HG03060 (cell line): ENCODE data around the gene MAPKBP1.
"Not testable (repeated sequence)": the region's sequence is repeated elsewhere in the genome, so short reads cannot be mapped to it uniquely, and the experiment has no call there.

Source experiments
- ATAC-seq: cut with Tn5 transposase; IDR thresholded peaks from one replicate; pipeline ENCODE4 v1.9.1; 2021; ENCODE audit warnings: low read depth, moderate number of reproducible peaks; ENCODE audit not compliant: unreplicated experiment

The MAPKBP1 gene, protein sequence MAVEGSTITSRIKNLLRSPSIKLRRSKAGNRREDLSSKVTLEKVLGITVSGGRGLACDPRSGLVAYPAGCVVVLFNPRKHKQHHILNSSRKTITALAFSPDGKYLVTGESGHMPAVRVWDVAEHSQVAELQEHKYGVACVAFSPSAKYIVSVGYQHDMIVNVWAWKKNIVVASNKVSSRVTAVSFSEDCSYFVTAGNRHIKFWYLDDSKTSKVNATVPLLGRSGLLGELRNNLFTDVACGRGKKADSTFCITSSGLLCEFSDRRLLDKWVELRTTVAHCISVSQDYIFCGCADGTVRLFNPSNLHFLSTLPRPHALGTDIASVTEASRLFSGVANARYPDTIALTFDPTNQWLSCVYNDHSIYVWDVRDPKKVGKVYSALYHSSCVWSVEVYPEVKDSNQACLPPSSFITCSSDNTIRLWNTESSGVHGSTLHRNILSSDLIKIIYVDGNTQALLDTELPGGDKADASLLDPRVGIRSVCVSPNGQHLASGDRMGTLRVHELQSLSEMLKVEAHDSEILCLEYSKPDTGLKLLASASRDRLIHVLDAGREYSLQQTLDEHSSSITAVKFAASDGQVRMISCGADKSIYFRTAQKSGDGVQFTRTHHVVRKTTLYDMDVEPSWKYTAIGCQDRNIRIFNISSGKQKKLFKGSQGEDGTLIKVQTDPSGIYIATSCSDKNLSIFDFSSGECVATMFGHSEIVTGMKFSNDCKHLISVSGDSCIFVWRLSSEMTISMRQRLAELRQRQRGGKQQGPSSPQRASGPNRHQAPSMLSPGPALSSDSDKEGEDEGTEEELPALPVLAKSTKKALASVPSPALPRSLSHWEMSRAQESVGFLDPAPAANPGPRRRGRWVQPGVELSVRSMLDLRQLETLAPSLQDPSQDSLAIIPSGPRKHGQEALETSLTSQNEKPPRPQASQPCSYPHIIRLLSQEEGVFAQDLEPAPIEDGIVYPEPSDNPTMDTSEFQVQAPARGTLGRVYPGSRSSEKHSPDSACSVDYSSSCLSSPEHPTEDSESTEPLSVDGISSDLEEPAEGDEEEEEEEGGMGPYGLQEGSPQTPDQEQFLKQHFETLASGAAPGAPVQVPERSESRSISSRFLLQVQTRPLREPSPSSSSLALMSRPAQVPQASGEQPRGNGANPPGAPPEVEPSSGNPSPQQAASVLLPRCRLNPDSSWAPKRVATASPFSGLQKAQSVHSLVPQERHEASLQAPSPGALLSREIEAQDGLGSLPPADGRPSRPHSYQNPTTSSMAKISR (N-terminal part only)

GRCh38 chr15:41774062-41774881 lies at the start of gene MAPKBP1:
Gene MAPKBP1, plus strand, starts transcription at chr15:41774484. Its CDS starts 792 bp downstream, at chr15:41775276.
- ATAC-seq = peak; percentile 60

- no peak for ATAC-seq
Measured at GRCh38 chr15:41727143-41727542, 47.1 kb upstream of the MAPKBP1 start.

DNA sequence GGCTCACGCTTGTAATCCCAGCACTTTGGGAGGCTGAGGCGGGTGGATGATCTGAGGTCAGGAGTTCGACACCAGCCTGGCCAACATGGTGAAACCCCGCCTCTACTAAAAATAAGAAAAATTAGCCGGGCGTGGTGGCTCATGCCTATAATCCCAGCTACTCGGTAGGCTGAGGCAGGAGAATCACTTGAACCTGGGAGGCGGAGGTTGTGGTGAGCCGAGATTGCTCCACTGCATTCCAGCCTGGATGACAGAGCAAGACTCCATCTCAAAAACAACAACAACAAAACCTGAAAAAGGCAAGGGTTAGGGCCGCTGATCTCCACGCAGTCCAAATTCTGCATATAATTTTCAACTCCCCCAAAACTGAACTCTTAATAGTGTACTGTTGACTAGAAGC lies 46.2 kb upstream of the MAPKBP1 start:
- ATAC-seq = not testable (repeated sequence)

DNA sequence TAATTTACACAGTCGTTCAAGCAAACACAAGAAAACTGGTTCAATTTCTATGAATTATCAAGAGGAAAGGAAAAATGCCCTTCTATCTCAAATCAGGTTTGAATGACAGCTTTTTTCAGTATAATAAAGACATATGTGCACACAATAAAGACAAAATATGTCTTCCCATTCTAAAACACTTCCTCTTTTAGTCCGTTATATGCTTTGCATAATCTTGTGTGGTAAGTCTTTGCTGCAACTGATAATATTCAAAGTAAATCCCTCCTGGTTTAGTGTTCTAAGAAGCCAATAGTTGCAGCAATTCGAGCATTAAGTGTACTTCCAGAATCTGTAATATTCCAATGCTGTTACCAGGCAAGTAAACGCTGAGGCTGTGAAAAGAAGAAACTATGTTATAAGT lies 43.7 kb upstream of the MAPKBP1 start:
- no peak for ATAC-seq

DNA sequence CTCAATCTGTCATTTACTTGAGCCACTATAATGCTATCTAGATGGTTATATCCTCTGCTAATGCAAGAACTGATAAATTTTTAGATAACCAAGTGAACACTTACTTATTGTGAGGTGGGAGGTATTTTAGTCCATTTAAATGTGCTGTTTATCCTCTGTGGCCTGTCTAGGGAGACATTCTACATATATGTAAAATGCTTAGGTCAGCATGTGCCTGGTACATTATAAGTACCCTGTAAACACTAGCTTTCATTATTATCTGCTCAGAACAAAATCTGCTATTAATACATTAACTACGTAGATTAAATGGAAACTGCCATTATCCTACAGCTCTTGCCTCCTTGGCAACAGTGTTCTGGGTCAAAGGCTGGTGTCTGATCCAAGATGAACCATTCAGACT lies 41.8 kb upstream of the MAPKBP1 start:
- no peak for ATAC-seq

- ATAC-seq = no peak
Measured at GRCh38 chr15:41734079-41734478, 40.2 kb upstream of the MAPKBP1 start.

GRCh38 chr15:41735046-41735445 lies 39.2 kb upstream of the MAPKBP1 start:
- ATAC-seq = no peak

- not testable (repeated sequence) for ATAC-seq
Measured at GRCh38 chr15:41735492-41735891, 38.8 kb upstream of the MAPKBP1 start.

DNA sequence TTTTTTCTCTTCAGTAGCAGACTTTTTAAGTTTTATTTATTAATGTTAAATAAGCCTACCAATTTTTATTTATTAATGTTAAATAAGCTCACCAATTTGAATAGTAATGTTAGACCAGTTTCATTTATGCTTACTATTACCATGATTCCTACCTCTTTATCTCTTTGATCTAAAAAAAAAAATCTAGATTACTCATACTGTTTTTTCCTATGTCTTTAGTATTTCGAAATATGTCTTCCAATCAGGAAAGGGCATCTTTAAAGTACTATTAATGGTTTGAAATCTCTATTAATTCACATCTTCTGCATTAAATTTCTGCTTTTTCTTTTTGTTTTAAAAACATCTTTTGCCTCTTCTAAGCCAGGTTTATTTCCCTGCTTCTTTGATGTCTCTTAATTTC lies 27.5 kb upstream of the MAPKBP1 start:
- ATAC-seq = no peak

DNA sequence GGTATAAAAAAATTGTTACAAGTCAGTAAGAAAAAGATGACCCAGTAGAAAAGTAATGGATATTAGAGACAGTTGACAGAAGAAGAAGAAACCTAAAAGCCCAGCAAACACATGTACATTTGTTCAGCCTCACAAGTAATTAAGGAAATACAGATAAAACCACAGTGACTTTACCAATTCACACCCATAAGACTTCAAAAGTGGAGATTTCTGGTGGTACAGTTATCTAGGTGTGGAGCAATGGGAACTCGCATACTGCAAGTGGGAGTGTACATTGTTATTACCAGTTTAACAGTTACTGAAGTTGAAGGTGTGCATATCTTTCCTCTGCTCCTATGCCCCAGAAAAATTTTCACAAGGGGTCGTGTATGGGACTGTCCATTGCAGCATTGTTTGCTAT lies 18.1 kb upstream of the MAPKBP1 start:
- ATAC-seq = no peak

DNA sequence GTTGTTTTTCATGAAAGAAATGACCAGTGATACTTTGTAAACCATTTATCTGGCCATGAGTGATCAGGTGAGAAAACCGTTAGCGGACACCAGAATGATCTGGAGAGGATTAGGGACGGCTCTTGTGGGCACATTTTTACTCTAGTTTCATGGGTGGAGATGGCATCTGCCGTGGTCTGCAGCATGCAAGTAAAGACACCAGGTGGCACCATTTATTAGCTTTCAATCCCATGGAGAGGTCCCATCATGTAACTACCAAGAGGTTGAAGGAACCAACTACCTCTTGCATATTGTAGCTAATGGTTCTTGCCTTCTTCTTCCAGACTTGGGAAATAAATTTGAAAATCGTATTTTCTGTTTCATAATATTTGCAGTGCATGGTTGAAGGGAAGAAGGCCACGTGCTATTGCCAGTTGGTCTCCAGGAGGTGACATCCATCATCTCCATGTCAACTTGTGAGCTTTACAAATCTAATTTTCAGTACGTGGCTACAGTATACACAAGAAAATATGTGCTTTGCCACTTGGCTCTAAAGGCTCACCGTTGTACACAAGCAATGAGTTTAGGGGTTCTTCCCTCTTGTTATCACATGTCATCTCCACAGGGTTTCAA lies 1.5 kb upstream of the MAPKBP1 start:
- no peak for ATAC-seq

DNA sequence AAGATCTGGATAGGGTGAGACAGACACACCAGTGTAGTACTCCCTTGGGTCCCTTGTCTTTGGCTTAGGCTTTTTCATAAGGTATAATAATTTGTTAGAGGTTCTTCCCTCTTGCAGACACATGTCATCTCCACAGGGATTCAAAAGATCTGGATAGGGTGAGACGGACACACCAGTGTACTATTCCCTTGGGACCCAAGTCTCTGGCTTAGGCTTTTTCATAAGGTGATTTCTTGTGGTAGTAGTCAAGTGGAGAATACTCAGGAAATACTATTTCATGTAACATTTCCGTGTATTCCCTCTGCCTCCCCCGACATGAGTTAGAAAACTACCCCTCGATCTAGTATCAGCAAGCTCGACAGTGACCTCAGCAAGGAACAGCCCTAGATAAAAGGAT lies 954 bp upstream of the MAPKBP1 start:
- no peak for ATAC-seq

GRCh38 chr15:41773729-41774061 lies 589 bp upstream of the MAPKBP1 start:
- ATAC-seq = no peak

DNA sequence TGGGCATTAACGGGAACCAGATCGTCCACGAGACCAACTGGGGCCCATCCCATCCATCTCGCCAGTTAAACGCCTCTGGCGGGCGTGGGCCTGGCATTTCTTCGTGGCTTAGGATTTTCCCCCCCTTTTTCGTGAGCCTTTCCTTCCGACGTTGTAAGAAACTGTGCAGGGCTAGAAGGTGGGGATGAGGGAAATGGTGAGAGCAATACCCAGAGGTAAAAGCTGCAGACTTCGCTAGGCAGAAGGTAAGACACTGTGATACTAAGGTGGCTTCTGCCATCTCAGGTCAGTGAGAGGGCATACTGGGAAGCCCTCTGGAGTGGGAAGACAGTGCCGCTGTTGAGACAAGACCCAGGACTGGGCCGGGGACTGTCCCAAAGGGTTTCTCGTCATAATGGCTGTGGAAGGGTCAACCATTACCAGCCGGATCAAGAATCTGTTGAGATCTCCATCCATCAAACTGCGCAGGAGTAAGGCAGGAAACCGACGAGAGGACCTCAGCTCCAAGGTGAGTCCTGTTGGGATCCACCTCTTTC lies 666 bp downstream of the MAPKBP1 start:
- ATAC-seq = no peak

DNA sequence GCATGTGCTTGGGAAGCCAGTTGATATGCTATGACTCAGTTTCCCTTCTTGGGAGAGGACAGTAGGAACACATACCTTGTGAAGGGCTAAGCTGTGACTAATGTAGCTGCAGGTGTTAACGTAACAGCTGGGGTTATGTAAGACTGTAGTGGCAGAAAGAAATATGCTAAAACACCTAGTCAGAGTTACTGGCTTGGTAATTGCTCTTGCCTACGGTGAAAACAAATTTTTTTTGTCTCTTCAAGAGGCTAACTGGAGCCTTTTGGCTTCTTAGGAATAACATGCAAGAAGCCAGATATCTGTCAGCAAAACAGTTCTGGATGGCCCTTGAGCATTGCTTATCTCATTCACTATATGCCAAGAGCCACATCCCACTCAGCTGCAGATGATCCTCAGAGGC lies 1.4 kb downstream of the MAPKBP1 start:
- no peak for ATAC-seq

GRCh38 chr15:41777421-41777973 lies 3.2 kb downstream of the MAPKBP1 start:
- no peak for ATAC-seq

DNA sequence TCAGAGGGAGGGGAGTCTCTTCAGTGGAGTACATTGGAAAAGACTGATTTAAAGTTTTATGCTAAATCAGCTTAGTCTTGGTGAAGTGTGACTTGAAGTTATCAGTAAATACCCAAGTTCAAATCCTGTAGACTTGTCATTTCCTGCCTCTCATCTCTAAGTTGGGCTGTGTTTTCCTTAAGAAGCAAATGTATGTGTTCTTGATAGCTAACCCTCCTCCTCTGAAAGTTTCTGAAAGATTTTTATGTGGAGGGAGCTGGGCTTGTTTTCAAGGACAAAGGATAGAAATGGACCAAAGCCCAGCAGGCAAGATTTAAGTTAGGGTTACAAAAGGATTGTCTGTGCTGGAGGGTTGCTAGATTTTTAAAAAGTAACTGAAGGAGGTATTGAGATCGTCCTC lies 4.2 kb downstream of the MAPKBP1 start:
- no peak for ATAC-seq

DNA sequence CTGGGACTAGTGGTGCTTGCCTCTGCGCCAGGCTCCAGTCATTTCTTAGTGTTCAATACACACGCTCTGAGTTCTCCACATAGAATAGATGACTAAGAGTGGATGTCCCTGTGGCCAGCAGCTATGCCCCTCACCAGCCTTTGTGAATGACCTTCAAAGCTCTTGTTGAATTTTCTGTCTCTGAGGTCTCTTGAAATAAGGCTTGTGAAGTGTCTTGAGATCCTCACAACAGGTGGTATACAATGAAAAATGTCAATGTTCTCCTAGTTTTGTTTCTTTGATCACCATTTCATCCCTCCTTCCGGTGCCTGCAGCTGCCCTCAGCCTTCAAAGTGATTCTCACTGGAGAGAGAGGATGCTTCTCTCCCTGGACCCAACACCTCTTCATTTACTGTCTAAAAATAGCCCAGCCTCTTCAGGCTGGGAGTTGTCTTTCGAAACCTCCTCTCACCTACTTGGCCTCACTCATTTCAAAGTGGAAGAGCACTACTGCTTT lies 5.4 kb downstream of the MAPKBP1 start:
- ATAC-seq = no peak

DNA sequence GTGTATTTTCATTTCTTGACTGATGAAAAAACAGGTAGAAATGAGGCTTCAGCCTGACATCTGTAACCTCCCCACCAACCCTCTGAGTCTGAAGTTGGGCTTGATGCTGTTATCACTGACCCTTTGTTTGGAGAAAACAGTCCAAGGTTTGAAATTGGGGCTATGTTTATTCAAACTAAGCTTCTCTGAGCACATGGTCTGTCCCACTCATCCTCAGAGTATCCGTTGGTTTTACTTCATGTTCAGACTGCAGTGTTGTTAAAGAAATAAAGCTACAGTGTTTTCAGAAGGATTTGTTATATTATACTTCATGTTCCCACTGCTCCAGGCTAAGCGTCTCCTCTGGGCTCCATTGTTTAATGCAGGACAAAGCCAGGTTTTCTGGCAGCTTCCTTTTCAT lies 6.0 kb downstream of the MAPKBP1 start:
- ATAC-seq = no peak
